GM10266 (cell line): ENCODE measurements around the gene ELF2.
"Not testable (repeated sequence)": the region's sequence is repeated elsewhere in the genome, so short reads cannot be mapped to it uniquely, and the experiment has no call there.

Experiments
- DNase-seq: peaks from one replicate; pipeline ENCODE4 v3.0.0; 2012; ENCODE audit errors: extremely low spot score
- CTCF ChIP-seq: IDR thresholded peaks from 2 replicates; pipeline ENCODE4 v1.5.1; 2012; ENCODE audit warnings: mild to moderate bottlenecking, low read depth; ENCODE audit not compliant: control insufficient read depth, insufficient read depth; ENCODE audit errors: missing control alignments

ELF2 gene

GRCh38 chr4:139028191-139028661, 148.8 kb downstream of the ELF2 start:
- TF ChIP-seq CTCF = no peak
- DNase-seq = no peak

- no peak for DNase-seq
- TF ChIP-seq CTCF = no peak
Observed at GRCh38 chr4:139027776-139028175, 149.2 kb downstream of the ELF2 start.

- DNase-seq = no peak
- no peak for TF ChIP-seq CTCF
Observed at GRCh38 chr4:139025841-139026240, 151.2 kb downstream of the ELF2 start.

- no peak for DNase-seq
- TF ChIP-seq CTCF = no peak
Observed at GRCh38 chr4:139024686-139025085, 152.3 kb downstream of the ELF2 start.

GRCh38 chr4:139022835-139023234, 154.2 kb downstream of the ELF2 start:
- no peak for TF ChIP-seq CTCF

GRCh38 chr4:139021071-139021470, 155.9 kb downstream of the ELF2 start:
- DNase-seq = not testable (repeated sequence)

More at GRCh38 chr4:139022835-139023234, 154.2 kb downstream of the ELF2 start:
- no peak for DNase-seq

- TF ChIP-seq CTCF = no peak
- DNase-seq = no peak
Observed at GRCh38 chr4:139020384-139020783, 156.6 kb downstream of the ELF2 start.
